ENCODE measurements around the gene NAA10.

The NAA10 gene

DNA sequence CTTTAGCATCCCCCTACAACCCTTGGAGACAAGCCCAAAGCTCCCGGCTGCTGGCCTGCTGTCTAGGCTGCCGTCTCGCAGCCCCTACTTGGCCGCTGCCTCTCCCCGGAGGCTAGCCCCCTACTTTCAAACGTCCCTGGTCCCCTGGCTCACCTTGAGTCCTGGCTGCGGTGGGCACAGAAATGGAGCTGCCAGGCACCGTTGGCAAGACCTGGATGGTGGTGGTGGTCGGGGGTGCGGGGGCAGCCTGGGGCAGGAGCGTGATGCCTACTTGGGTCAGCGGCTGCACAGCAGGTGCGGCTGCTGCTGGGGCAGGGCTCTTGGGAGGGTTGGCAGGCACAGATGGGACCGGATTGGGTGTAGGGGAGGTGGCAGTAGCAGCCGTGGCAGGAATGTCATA lies 24.8 kb upstream of the NAA10 start:
- H3K27ac Mint-ChIP-seq: no peak overlapping the region
- no peak for DNase-seq
- H3K9me3 Mint-ChIP-seq: no peaks in the 10 kb centered on the region
- H3K36me3 Mint-ChIP-seq: peaks cover 5 to 45% of the 10 kb centered on the region in 2 donors
- peaks cover 2 to 5% of the 10 kb centered on the region in 2 donors for H3K4me1 Mint-ChIP-seq
- H3K4me3 Mint-ChIP-seq: no peak overlapping the region
- H3K27me3 Mint-ChIP-seq: no peaks in the 10 kb centered on the region
- ATAC-seq (replicated peaks): no peak

DNA sequence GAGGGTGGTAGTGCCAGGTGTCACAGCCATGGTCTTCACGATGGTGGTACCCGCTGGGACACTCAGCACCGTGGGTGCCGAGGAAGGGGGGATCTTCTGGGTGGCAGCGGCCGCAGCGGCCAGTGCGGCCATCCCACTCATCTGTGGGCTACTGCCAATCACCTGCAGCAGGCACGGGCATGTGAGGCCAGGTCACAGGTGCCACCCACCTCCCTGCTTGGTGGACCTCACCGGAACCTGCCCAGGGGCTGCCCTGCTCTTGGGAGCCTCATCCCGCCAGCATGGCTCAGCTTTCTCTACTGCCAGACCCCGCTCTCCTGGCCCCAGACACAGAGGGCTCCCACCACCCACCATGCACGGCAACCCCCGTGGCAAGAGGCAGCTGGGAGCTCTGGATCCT lies 23.8 kb upstream of the NAA10 start:
- Mint-ChIP-seq H3K27ac (no peak overlapping the region), H3K9me3 (no peaks in the 10 kb centered on the region), H3K4me1 (peaks cover 4 to 5% of the 10 kb centered on the region in 2 donors), H3K27me3 (no peaks in the 10 kb centered on the region), H3K4me3 (no peak overlapping the region), H3K36me3 (peaks cover 10 to 52% of the 10 kb centered on the region in 2 donors)
- DNase-seq: no peak
- ATAC-seq (replicated peaks): no peak

DNA sequence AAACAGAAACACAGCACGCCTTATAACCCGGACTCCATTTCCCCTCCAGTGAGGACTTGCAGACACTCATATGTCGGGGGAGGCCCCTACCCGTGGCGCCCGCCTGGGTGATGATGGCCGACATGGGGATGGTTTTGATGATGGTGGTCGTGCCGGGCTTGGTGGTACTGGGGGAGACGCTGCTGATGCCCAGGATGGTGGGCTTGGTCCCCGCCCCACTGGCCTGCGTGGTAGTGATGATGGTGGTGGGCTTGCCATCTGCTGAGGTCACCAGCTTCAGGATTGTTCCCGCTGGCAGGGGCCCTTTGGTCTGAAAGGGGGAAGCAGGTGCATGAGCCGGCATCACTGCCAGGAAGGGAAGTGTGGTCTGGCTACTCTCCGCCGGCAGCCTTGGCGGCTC lies 22.4 kb upstream of the NAA10 start:
- Mint-ChIP-seq H3K9me3 (no peaks in the 10 kb centered on the region), H3K4me1 (peaks cover 6 to 10% of the 10 kb centered on the region in 2 donors), H3K27ac (peak overlapping the region; percentile 75), H3K27me3 (no peaks in the 10 kb centered on the region), H3K4me3 (no peak overlapping the region), H3K36me3 (peaks cover 12 to 53% of the 10 kb centered on the region in 2 donors)
- DNase-seq (no peak), ATAC-seq (replicated peaks) (no peak)

DNA sequence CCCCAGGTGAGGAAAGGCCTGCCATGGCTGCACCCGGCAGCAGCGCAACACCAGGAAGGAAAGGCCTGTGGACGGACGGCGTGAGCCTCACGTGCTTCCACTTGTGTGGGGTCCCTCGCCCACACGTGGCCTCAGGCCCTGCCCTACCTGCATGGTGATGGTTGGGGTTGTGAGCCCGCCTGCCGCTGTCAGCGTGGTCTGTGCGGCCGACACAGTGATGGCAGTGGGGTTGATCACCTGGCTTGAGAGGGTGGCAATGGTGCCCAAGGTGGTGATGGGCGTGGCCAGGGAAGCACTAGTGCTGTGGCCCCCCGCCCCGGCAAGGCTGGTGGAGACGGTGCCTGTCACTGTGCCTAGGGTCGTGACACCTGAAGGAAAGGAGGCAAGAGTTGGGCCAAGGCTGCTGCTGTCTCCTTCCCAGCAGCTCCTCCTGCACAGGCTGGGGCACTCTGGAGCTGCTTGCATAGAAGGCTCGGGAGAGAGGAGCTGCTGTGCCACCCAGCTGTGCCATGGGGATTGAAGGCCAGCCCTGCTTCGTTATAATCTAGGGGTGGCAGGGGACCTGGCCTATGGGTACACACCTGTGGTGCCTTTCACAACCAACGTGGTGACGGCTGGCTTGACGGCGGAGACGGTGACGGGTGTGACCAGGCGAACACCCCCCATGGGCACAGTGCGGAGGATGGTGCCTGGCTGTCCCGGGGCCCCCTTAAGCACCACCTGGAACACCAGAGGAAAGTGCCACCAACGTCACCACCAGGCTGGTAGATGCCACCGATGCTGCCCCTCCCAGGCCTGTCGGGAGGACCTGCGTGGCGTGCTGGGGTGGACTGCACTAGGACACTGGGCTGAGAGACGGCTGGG lies 21.4 kb upstream of the NAA10 start:
- Mint-ChIP-seq H3K9me3 (no peaks in the 10 kb centered on the region), H3K27ac (peak overlapping the region; percentile 51), H3K4me3 (no peak overlapping the region), H3K4me1 (peaks cover 6 to 10% of the 10 kb centered on the region in 2 donors), H3K27me3 (no peaks in the 10 kb centered on the region), H3K36me3 (peaks cover 14 to 51% of the 10 kb centered on the region in 2 donors)
- DNase-seq (no peak), ATAC-seq (replicated peaks) (no peak)

GRCh38 chrX:153955228-153955732 lies 20.4 kb upstream of the NAA10 start:
- DNase-seq (no peak), ATAC-seq (replicated peaks) (no peak)
- Mint-ChIP-seq H3K36me3 (peaks cover 19 to 56% of the 10 kb centered on the region in 2 donors), H3K9me3 (no peaks in the 10 kb centered on the region), H3K27ac (peak overlapping the region; percentile 25), H3K4me1 (peaks cover 6 to 10% of the 10 kb centered on the region in 2 donors), H3K27me3 (no peaks in the 10 kb centered on the region), H3K4me3 (peak overlapping the region in 1 of 2 donors; percentile 21)

DNA sequence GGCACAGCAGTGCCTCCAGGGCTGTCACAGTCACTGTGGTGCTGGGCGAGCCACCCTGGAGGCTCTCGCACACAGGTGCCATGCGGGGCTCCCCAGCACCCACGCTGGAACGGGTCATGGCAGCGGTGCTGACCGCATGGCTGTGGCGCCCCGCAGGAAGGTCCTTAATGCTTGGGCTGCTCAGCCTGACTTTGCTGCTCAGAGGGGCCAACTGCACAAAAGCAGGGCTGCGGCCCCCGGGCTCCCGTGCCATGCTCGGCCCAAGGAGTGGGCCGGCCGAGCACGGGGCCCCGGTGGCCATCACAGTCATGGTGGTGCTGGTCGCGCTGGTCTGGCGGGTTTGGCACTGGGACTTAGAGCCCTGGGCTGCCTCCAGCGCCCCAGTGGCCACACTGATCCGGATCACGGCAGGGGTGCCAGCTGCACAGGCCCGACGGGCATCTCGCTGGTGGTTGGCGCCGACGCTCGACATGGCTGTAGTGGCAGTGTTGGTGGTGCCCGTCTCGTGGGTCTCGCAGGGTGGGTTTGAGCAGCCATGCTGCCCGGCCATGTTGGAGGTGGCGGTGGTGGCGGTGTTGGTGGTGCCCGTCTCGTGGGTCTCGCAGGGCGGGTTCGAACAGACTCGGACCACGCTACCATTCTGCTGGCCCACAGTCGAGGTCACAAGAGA lies 19.9 kb upstream of the NAA10 start:
- Mint-ChIP-seq H3K9me3 (no peaks in the 10 kb centered on the region), H3K27me3 (no peaks in the 10 kb centered on the region), H3K4me1 (peaks cover 6 to 10% of the 10 kb centered on the region in 2 donors), H3K4me3 (no peak overlapping the region), H3K27ac (peak overlapping the region; percentile 79), H3K36me3 (peaks cover 21 to 55% of the 10 kb centered on the region in 2 donors)
- no peak for ATAC-seq (replicated peaks)
- DNase-seq: no peak

GRCh38 chrX:153953892-153954557 lies 19.2 kb upstream of the NAA10 start:
- H3K4me3 Mint-ChIP-seq: no peak overlapping the region
- peaks cover 24 to 55% of the 10 kb centered on the region in 2 donors for H3K36me3 Mint-ChIP-seq
- ATAC-seq (replicated peaks): no peak
- H3K4me1 Mint-ChIP-seq: peaks cover 6 to 10% of the 10 kb centered on the region in 2 donors
- no peaks in the 10 kb centered on the region for H3K27me3 Mint-ChIP-seq
- no peaks in the 10 kb centered on the region for H3K9me3 Mint-ChIP-seq
- DNase-seq: no peak
- peak overlapping the region; percentile 79 for H3K27ac Mint-ChIP-seq

DNA sequence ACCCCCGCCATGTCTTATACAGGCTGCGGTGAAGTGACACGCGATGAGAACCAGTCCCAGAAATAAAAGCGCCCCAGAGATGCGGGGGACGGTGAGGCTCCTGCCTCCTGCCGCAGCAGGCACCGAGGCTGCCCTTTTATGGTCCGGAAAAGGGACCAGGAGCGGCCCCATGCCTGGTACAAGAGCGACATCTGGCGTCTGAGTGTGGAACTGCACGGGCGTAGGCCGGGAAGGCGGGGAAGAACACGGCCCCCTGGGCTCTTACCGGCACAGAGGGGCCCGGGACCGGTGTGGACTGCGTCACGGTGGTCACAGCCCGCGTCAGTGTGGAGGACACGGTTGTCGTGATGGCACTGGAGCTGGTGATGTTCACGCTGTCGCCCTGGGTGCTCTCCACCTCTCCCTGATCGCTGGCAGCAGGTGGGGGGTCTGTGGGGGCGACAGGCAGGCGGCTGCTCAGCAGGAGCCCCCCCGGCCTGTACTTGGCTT lies 18.5 kb upstream of the NAA10 start:
- H3K27ac Mint-ChIP-seq: peak overlapping the region; percentile 21
- peak overlapping the region in 1 of 2 donors; percentile 43 for H3K4me3 Mint-ChIP-seq
- no peaks in the 10 kb centered on the region for H3K27me3 Mint-ChIP-seq
- peaks cover 6 to 10% of the 10 kb centered on the region in 2 donors for H3K4me1 Mint-ChIP-seq
- ATAC-seq (replicated peaks): peak; percentile 74 to 78
- H3K36me3 Mint-ChIP-seq: peaks cover 24 to 58% of the 10 kb centered on the region in 2 donors
- DNase-seq: peak; percentile 67
- H3K9me3 Mint-ChIP-seq: no peaks in the 10 kb centered on the region

DNA sequence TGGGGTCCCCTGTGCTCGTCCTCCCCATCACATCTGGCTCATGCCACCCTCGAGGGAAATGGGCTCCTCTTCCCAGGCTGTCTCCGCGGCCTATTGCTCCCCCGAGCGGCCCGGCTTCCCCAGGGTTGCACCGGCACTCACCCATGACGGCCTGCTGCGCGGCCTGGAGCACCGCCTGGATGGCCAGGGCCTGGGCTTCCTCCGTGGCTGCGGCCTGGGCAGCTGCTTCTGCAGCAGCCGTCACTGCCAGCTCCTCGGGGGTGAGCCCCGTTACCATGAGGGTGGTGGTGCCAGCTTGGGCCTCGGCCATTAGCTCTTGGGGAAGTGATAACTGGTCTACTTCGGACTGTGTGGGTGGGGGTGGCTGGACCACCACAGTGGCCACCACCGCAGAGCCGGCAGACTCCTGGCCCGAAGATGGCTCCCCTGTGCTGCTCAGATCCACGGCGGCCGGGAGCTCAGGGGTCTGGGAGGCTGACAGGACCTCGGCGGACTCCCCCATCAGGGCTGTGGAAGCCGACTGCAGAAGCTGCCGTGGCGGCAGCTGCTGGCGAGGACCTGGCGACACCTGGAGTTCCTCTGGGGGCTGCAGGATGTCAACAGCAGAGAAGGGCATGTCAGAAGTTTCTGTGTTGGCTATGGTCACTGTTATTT lies 17.7 kb upstream of the NAA10 start:
- H3K27ac Mint-ChIP-seq: no peak overlapping the region
- peaks cover 7 to 12% of the 10 kb centered on the region in 2 donors for H3K4me1 Mint-ChIP-seq
- H3K36me3 Mint-ChIP-seq: peaks cover 27 to 63% of the 10 kb centered on the region in 2 donors

DNA sequence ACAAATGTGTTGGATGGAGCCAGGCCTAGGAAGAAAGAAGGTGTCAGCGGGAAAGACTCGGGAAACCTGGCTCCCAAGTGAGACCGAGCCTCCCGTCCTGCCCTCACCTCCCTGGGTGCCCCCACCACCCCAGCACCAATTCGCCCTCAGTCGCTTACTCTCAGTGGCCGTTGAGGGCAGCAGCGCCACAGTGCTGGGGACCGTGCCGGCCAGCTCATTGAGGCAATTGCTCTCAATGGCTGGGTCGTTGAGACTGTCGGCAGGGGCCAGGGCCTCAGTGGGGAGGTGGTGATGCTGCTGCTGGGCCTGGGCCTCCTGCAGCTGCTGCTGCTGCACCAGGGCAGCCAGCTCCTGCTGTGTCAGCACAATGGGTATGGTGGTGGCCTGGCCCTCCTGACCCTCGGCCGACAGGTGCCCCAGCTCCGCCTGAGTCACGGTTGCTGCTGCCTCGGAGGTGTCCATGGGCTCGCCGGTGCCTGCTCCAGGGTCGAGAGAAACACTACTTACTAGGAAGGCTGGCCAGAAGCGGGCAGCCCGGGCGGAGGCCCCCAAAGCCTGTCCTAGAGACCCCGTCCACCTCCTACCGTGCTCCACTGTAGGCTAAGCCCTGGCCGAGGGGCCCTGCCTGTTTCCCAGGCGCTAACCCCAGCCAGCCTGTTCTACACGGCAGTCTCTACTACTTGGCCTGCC lies 17.0 kb upstream of the NAA10 start:
- H3K36me3 Mint-ChIP-seq: peaks cover 30 to 63% of the 10 kb centered on the region in 2 donors
- H3K27me3 Mint-ChIP-seq: no peaks in the 10 kb centered on the region
- H3K27ac Mint-ChIP-seq: no peak overlapping the region
- H3K4me3 Mint-ChIP-seq: no peak overlapping the region
- H3K9me3 Mint-ChIP-seq: no peaks in the 10 kb centered on the region
- DNase-seq (no peak), ATAC-seq (replicated peaks) (no peak)
- H3K4me1 Mint-ChIP-seq: peaks cover 9 to 19% of the 10 kb centered on the region in 2 donors

More for the DNA sequence above, 17.7 kb upstream of the NAA10 start:
- Mint-ChIP-seq H3K27me3 (no peaks in the 10 kb centered on the region), H3K9me3 (no peaks in the 10 kb centered on the region), H3K4me3 (no peak overlapping the region)
- ATAC-seq (replicated peaks): no peak
- no peak for DNase-seq

DNA sequence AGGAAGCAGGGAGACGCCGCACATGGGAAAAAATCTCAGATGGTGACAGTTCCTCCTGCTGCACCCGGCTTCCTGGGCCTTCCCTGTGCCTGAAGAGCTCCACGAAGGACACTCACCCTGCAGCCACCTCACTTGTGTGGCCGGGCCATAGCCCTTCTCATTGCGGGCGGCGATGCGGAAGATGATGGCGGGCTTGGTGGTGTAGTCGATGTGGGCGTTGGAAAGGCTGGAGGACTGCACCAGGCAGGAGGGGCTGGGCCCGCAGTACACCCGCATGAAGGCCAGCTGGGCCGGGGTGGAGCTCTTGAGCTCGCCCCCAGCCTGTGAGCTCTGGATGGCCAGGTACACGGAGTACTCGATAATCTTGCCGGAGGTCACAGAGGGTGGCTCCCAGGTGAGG lies 15.3 kb upstream of the NAA10 start:
- Mint-ChIP-seq H3K36me3 (peaks cover 30 to 58% of the 10 kb centered on the region in 2 donors), H3K4me3 (no peak overlapping the region), H3K27me3 (no peaks in the 10 kb centered on the region), H3K4me1 (peaks cover 7 to 19% of the 10 kb centered on the region in 2 donors), H3K27ac (no peak overlapping the region), H3K9me3 (no peaks in the 10 kb centered on the region)
- DNase-seq (no peak), ATAC-seq (replicated peaks) (no peak)

DNA sequence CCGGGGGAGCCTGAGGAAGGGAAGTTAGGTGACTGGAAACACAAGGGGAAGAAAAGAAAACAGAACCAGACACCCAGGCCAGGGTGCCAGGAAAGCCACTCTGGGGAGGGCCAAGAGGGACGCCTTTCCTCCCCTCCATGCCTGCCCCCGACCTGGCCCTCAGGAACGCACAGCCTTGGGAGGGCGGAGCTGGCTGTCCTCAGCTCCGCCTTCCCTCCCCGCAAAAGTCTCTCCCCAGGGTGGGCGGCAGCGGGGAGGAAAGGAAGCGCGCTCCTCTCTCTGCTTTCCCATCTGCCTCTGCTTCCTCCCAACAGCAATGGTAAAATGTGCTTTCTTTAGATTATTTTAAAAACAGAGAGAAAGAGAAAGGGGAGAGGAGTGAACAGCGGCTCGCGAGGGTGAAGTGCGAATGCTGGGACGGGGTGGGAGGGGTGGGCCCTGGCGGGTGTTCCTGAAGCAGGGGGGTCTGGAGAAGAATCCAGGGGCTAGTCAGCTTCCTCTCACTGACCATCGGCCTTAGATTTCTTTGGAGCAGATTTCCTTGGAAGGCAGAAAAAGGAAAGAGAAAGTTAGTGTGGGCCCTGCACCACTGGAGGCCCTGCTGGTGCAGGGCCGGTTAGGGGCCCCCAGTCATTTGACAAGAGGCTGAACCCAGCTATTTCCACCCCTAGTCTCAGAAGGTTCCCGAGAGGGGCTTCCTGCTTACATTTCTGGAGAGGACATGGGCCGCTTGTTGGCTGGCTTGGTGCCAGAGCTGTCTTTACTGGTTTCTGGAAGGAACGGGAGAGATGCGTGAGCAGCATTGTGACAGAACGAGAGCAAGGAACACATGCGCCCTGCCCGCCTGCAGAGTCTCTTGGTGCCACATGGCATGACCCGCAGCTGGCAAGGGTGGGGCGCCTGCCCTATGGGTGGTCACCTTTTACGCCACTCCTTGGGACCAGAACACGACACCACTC lies 14.3 kb upstream of the NAA10 start:
- Mint-ChIP-seq H3K27ac (peak overlapping the region; percentile 56), H3K4me1 (peaks cover 8 to 25% of the 10 kb centered on the region in 2 donors), H3K36me3 (peaks cover 28 to 53% of the 10 kb centered on the region in 2 donors), H3K4me3 (no peak overlapping the region), H3K9me3 (no peaks in the 10 kb centered on the region), H3K27me3 (no peaks in the 10 kb centered on the region)
- ATAC-seq (replicated peaks): no peak
- DNase-seq: no peak
